Right lobe of liver (tissue), 4 donors: ENCODE data around the gene PARD6G.

ENCODE experiments used
- CTCF ChIP-seq, 4 donors: fragments of 200-600 bp in 3 of 4; fragments of 450-650 bp in 1 of 4; IDR thresholded peaks; one replicate each; pipeline versions ENCODE4 v1.5.1 to v1.8.0; 2016 to 2022; ENCODE audit warnings: antibody characterized with exemption in 4 of 4, mild to moderate bottlenecking in 2 of 4
- POLR2A ChIP-seq: fragments of 450-650 bp; IDR thresholded peaks from one replicate; pipeline ENCODE4 v1.6.1; 2017; ENCODE audit warnings: antibody characterized with exemption, mild to moderate bottlenecking
- donor health status: DM: no; HTN: no; CAD: no.
- donor health status: DM: no; HTN: no; CAD: no.
- donor health status: DM: no; HTN: yes; CAD: no.

GRCh38 chr18:80184243-80184772 is 63.0 kb downstream of the PARD6G start:
- TF ChIP-seq CTCF (IDR thresholded peaks at IDR 0.05) (no peak), POLR2A (no peak)
